Lower leg skin (tissue), 3 donors: ENCODE measurements around the gene APBB2.

Source experiments
- CTCF ChIP-seq, 3 donors: fragments of 450-650 bp; IDR thresholded peaks; one replicate each; pipeline ENCODE4 v1.5.1; 2016; ENCODE audit warnings: antibody characterized with exemption in 3 of 3, mild to moderate bottlenecking in 3 of 3, moderate library complexity in 2 of 3
- POLR2A ChIP-seq, 2 donors: fragments of 450-650 bp; IDR thresholded peaks; one replicate each; pipeline ENCODE4 v1.6.1; 2016 to 2017; ENCODE audit warnings: antibody characterized with exemption in 2 of 2, mild to moderate bottlenecking in 1 of 2, moderate library complexity in 1 of 2

GRCh38 chr4:40951026-40951425, 263.3 kb downstream of the APBB2 start:
- TF ChIP-seq POLR2A (IDR thresholded peaks at IDR 0.05) (no peak), CTCF (IDR thresholded peaks at IDR 0.05) (no peak)
